ENCODE measurements around the gene SMS.

GRCh38 chrX:22032506-22032905 lies 92.0 kb downstream of the SMS start:
- TF ChIP-seq CTCF (CRISPR knock-in tag; IDR thresholded peaks at IDR 0.05) (no peak), HIC2 (CRISPR knock-in tag; IDR thresholded peaks at IDR 0.05; ENCODE audit: low read depth) (no peak), GATAD2A (CRISPR knock-in tag; IDR thresholded peaks at IDR 0.05) (no peak), ZNF354B (CRISPR knock-in tag; IDR thresholded peaks at IDR 0.05) (no peak), RBM39 (IDR thresholded peaks at IDR 0.05; ENCODE audit: low read depth, low read length, poor library complexity, severe bottlenecking) (no peak), CHD2 (IDR thresholded peaks at IDR 0.05; ENCODE audit: low read depth, low read length) (no peak), ZNF616 (CRISPR knock-in tag; IDR thresholded peaks at IDR 0.05; ENCODE audit: low read depth) (no peak), SMAD1 (CRISPR knock-in tag; IDR thresholded peaks at IDR 0.05; ENCODE audit: borderline replicate concordance, low read depth) (no peak), ZNF549 (CRISPR knock-in tag; IDR thresholded peaks at IDR 0.05) (no peak), POLR2A (IDR thresholded peaks at IDR 0.05; ENCODE audit: insufficient read depth in 1 of 2, low read depth in 2 of 2, low read length in 2 of 2) (no peak), YY1 (IDR thresholded peaks at IDR 0.05; ENCODE audit: insufficient read depth, insufficient replicate concordance, low read depth, low read length) (no peak), RFX5 (IDR thresholded peaks at IDR 0.05; ENCODE audit: low read depth, low read length) (no peak)

Measured in HepG2 (cell line).